NB4 (cell line): ENCODE results near the gene DMPK.

ENCODE experiments used
- DNase-seq: peaks from one replicate; pipeline ENCODE4 v3.0.0; 2010; ENCODE audit warnings: low read depth
- H3K4me3 ChIP-seq: one replicate; pipeline ENCODE4 v1.5.1; 2011; ENCODE audit warnings: mild to moderate bottlenecking, low read depth, low read length, moderate library complexity
- CTCF ChIP-seq: IDR thresholded peaks from one replicate; pipeline ENCODE4 v1.5.1; 2012; ENCODE audit warnings: low read depth, low read length
- MYC ChIP-seq: IDR thresholded peaks from 2 replicates; pipeline ENCODE4 v1.6.1; 2011; ENCODE audit warnings: low read depth, low read length
- POLR2A ChIP-seq: IDR thresholded peaks from 2 replicates; pipeline ENCODE4 v1.6.1; 2011; ENCODE audit warnings: mild to moderate bottlenecking; ENCODE audit not compliant: insufficient read length; ENCODE audit errors: extremely low read depth
- TF ChIP-seq, protein P1 (sequence below): IDR thresholded peaks from 2 replicates; pipeline ENCODE4 v1.6.1; 2011; ENCODE audit warnings: low read depth, low read length

The DMPK gene

DNA sequence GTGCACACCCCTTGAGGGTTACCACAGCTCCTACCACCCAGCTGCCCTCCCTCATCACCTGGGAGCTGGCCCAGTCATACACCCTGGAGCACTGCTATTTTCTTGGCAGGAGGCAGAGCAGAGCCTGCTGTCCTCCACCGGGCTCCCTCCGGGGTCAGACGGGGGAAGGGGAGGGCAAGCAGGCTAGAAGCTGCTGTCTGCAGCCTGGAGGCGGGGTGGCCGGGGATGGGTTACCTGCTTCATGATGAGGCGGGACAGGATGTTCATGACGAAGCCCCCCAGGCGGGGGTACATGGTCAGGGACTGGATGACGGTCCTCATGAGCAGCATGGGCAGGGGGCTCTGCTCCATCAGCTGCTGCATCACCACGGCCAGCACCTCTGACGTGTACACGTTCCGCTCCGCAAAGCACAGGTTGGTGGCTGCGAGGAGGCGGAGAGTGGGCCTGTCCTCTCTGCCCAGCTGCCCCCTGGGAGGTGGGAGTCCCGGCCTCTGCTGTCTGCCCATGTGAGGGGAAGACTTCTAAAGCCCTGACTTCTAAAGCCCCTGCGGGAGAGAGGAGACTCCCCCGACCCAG lies 35.5 kb upstream of the DMPK start:
- TF ChIP-seq MYC: no peak
- TF ChIP-seq, protein P1, sequence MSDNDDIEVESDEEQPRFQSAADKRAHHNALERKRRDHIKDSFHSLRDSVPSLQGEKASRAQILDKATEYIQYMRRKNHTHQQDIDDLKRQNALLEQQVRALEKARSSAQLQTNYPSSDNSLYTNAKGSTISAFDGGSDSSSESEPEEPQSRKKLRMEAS: no peak
- TF ChIP-seq POLR2A: no peak
- TF ChIP-seq CTCF: no peak
- DNase-seq: peak; percentile 41
- no peak overlapping the region for H3K4me3 ChIP-seq

DNA sequence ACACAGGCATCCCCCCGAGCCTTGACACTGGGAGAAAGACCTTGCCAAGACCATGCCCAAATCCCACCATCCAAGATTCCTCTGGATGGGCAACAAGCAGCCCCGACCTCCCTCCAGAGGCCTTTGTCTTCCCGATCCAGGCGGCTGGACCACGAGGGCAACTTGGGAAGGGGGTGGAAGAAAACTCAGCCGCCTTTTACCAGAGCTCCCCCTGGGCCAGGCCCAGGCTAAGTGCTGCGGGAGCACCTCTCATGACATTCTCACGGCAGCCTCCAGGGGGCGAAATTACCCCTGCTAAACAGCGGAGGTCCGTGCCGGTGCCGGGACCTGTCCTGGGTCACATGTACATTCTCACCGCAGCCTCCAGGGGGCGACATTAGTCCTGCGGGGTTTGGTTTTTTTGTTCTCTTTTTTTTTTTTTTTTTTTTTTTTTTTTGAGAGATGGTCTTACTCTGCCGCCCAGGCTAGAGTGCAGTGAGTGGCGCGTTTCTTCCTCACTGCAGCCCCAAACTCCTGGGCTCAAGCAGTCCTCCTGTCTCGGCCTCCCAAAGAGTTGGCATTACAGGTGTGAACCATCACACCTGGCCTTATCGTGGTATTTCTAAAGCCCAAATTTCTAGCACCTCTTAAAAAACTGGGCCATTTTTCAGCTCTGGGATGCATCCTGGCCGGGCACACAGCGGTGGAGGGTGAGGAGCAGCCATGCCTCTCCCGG lies 34.9 kb upstream of the DMPK start:
- H3K4me3 ChIP-seq: no peak overlapping the region
- TF ChIP-seq MYC (peak; percentile 97), POLR2A (peak; percentile 34), CTCF (peak; percentile 100)
- TF ChIP-seq, protein P1: peak; percentile 99
- peak; percentile 98 for DNase-seq

- no peak overlapping the region for H3K4me3 ChIP-seq
- TF ChIP-seq POLR2A (no peak), MYC (no peak), CTCF (no peak)
- TF ChIP-seq, protein P1: no peak
- DNase-seq: peak; percentile 27
Observed at GRCh38 chr19:45816236-45817009, 34.1 kb upstream of the DMPK start.

GRCh38 chr19:45815481-45816216 lies 33.4 kb upstream of the DMPK start:
- no peak overlapping the region for H3K4me3 ChIP-seq
- peak; percentile 19 for DNase-seq
- TF ChIP-seq CTCF (no peak), MYC (no peak), POLR2A (no peak)
- TF ChIP-seq, protein P1: no peak

- DNase-seq: peak; percentile 17
- TF ChIP-seq, protein P1: no peak
- TF ChIP-seq MYC: no peak
- TF ChIP-seq POLR2A: no peak
- no peak for TF ChIP-seq CTCF
- H3K4me3 ChIP-seq: no peak within 1 kb of the TSS
Observed at GRCh38 chr19:45814851-45815480, 32.7 kb upstream of the DMPK start, which contains the start of gene RSPH6A. TSS of gene RSPH6A (minus strand) at chr19:45815308. CDS start at chr19:45815176, 132 bp downstream.
